ENCODE results near the gene CFAP43.

Gene CFAP43

DNA sequence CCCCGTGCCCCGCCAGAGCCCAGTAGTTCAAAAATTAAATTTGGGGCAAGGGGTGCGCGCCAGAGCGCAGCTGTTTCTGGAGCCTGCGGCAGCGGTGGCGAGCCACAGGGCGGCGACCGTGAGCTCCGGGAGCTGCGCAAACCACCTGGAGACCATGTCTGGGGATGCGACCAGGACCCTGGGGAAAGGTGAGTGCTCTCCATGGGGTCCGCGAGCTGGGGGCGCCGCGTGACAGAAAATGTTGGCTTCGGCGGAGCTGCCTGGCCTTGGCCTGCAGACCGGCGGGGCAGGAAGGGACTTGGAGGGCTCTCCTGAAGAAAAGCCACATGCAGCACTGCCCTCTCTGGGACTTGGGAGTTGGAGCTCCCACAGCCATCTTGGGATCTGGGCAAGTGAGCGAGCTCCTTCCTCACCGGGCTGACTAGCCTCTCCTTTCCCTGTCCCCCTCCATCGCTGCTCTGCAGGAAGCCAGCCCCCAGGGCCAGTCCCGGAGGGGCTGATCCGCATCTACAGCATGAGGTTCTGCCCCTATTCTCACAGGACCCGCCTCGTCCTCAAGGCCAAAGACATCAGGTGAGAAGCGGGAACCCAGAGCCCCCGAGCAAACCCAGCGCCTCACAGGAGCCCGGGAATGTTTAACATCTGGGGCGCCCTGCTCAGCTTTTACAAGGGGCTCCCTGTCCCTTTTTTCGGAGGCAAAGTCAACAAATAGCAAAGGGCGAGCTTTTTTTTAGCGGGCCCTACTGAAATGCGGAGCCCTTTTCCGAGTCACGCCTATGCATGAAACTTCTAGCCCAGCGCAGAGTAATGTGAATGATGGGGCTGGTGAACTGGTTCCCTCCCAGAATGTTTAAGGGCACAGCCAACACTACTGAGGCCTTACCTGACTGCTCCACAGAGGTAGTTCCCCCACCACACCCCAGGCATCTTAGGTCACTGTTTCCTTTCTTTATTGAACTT is 42.9 kb upstream of the CFAP43 start:
- no peak for DNase-seq (ENCODE audit: low read depth)
- TF ChIP-seq, protein P1, sequence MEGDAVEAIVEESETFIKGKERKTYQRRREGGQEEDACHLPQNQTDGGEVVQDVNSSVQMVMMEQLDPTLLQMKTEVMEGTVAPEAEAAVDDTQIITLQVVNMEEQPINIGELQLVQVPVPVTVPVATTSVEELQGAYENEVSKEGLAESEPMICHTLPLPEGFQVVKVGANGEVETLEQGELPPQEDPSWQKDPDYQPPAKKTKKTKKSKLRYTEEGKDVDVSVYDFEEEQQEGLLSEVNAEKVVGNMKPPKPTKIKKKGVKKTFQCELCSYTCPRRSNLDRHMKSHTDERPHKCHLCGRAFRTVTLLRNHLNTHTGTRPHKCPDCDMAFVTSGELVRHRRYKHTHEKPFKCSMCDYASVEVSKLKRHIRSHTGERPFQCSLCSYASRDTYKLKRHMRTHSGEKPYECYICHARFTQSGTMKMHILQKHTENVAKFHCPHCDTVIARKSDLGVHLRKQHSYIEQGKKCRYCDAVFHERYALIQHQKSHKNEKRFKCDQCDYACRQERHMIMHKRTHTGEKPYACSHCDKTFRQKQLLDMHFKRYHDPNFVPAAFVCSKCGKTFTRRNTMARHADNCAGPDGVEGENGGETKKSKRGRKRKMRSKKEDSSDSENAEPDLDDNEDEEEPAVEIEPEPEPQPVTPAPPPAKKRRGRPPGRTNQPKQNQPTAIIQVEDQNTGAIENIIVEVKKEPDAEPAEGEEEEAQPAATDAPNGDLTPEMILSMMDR (conservative IDR thresholded peaks at IDR 0.05; ENCODE audit: low read depth, low read length): peak; percentile 92
- H3K4me3 ChIP-seq (ENCODE audit: low read length): peak overlapping the region; percentile 45

DNA sequence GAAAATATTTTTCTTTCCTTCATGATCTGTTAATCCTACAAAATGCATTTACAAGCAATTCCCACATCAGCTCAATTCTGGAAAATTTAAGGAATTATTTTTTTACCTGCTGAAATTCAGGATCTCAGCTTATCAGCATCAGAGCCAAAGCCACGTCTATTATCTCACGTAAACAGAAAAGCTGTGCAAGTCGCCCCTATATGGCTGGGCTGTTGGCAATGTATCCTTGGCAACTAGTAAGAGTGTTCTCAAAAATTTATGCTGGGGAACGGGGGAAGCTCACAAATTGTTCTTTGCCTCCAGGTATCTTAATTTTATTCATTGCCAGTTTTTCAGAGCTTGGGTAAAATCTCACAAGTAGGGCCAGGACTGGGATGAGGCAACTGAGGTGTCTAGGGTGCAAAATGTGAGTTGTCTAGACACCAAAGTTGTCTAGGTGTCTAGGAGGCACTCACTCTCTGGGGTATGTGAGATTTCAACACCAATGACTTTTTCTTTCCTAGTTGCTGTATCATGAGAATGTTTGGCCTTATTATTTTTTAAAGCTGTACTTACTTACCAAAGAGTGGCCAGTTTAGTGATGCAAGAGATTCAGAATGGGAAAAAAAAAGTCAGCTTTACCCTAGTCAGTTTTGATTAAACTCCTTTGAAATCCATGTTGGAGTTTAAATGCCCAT is 41.9 kb upstream of the CFAP43 start:
- DNase-seq (ENCODE audit: low read depth): no peak
- TF ChIP-seq, protein P1 (conservative IDR thresholded peaks at IDR 0.05; ENCODE audit: low read depth, low read length): no peak
- no peak overlapping the region for H3K4me3 ChIP-seq (ENCODE audit: low read length)

DNA sequence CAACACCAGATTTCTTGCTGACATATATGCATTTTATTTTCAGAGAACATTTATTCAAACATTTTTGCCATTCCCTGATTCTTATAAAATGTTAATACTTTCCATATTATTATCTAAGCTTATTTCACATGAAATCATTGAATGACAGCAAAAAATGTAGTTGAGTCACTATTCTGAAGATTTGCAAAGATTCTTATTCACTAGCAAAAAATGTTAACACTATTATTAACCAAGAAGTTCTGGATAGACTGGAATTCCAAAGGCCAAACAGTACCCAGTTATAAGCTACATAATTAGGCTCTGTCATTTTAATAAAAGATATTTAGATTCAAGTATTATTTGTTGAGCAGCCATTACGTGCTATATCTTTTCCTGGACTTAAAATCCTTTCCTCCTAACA is 41.1 kb upstream of the CFAP43 start:
- no peak for DNase-seq (ENCODE audit: low read depth)
- H3K4me3 ChIP-seq (ENCODE audit: low read length): no peak overlapping the region
- TF ChIP-seq, protein P1 (conservative IDR thresholded peaks at IDR 0.05; ENCODE audit: low read depth, low read length): no peak

DNA sequence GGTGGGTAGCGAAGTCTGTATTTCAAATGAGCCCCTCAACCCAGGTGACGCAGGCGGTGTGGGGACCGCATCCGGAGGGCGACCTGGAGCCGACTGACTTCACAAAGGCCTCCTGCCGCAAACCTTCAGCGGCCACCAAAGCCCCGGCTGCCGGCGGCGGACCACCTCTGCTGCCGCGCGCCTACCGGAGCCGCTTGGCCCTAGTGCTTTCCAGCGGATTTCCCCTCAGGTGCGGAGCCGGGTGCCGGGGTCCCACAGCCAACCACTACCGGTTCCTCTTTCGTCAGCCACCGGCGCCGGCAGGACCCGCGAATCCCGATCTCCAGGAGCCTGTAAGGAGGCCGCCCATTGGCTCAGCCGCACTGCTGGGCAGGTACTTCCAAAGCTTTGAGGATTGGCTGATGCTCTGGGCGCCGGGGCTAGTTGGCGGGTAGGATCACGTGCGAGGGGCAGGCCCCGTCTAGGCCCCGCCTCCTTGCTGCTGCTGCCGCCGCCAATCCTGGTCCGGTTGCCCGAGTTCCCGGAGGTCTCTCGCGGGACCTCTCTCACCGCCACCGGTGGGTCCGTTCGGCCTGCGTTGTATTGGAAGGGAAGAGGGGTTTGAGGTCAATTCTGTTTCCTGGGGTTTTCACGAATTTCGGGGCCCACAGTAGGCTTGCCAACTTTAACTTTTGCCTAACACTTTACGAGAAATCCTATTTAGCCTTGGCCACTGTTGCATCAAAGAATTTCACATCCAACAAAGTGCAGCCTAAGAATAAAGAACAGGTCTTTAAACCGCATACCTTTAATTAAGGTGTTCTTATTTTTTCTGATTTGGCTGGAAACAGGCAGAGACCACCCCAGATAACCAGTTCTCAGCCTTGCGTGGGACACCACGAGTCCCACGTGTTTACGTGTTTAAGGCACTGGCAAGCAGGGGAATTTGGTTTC is 36.8 kb upstream of the CFAP43 start, which contains the start of gene GSTO2:
Gene GSTO2 (plus strand): TSS at position 472 of the 933 bp plus-strand sequence. CDS start 5,732 bp downstream, outside the sequence.
- TF ChIP-seq, protein P1 (conservative IDR thresholded peaks at IDR 0.05; ENCODE audit: low read depth, low read length): no peak
- peak; percentile 98 for DNase-seq (ENCODE audit: low read depth)
- peak within 1 kb of the TSS; percentile 91 for H3K4me3 ChIP-seq (ENCODE audit: low read length)

DNA sequence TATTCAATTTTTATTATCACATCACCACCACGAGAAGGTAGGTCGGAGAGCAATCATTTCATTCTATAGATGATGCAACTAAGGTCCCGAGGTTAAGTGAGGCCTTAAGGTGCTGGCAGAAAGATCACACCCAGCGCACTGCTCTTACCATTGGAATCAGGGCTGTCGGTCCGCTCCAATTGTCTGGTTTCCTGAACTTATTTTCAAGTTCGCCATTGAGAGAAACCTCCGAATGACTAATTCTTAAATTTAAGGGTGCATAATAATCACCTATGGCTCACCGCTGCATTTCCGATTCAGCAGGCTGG is 36.2 kb upstream of the CFAP43 start:
- TF ChIP-seq, protein P1 (conservative IDR thresholded peaks at IDR 0.05; ENCODE audit: low read depth, low read length): no peak
- peak overlapping the region; percentile 91 for H3K4me3 ChIP-seq (ENCODE audit: low read length)
- DNase-seq (ENCODE audit: low read depth): no peak

DNA sequence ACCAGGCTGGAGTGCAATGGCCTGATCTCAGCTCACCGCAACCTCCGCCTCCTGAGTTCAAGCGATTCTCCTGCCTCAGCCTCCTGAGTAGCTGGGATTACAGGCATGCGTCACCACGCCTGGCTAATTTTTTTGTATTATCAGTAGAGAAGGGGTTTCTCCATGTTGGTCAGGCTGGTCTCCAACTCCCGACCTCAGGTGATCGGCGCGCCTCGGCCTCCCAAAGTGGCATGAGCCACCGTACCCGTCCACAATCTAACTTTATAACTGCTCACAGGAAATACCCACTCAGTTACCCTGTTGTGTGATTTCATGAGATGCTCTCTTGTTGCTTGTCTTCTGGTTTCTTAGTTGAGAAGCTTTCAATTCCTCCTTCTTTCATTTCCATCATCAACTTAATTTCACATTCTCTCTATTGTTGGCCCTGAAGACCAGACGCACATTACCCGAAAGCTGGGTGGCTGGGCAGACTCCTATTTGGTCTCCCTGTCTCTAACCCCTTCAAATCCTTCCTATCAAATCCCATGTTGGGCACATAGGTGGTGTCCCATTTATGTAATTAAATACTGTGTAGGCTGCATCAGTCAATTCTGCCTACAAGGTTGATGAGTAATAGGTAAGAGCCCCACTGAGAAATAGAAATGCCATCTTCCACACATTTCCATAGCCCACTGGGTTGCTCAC is 35.7 kb upstream of the CFAP43 start:
- peak overlapping the region; percentile 91 for H3K4me3 ChIP-seq (ENCODE audit: low read length)
- DNase-seq (ENCODE audit: low read depth): no peak
- TF ChIP-seq, protein P1 (conservative IDR thresholded peaks at IDR 0.05; ENCODE audit: low read depth, low read length): no peak

All from retinal pigment epithelial cell (primary cell).